Neural cell (in vitro differentiated cells): ENCODE data around the gene CREB3L1. TPM values are rescaled to one million over a fixed set of nuclear protein-coding genes. Genes with fewer than 3 reads are reported as not detected.

Experiments used
- H2AFZ ChIP-seq: fragments of 200-600, 300-800 bp; sonication (generic), shearing (Covaris generic); 2 replicates; pipeline ENCODE4 v1.6.0; 2014; ENCODE audit warnings: low read depth, mild to moderate bottlenecking, antibody characterized with exemption, low read length, moderate library complexity
- H3F3A ChIP-seq: fragments of 200-600 bp; shearing (Covaris generic); 2 replicates; pipeline ENCODE4 v1.6.1; 2016; ENCODE audit warnings: mild to moderate bottlenecking, moderate library complexity, mixed read lengths, antibody characterized with exemption, low read length; ENCODE audit not compliant: insufficient read depth, poor library complexity, severe bottlenecking
- H3K27ac ChIP-seq: fragments of 200-600, 300-800 bp; sonication (generic), shearing (Covaris generic); 2 replicates; pipeline ENCODE4 v1.5.1; 2014; ENCODE audit warnings: mild to moderate bottlenecking, low read length, moderate library complexity
- H3K27me3 ChIP-seq: fragments of 300-800, 200-600 bp; sonication (generic), shearing (Covaris generic); 2 replicates; pipeline ENCODE4 v1.6.0; 2014; ENCODE audit warnings: mild to moderate bottlenecking, low read depth, low read length, moderate library complexity; ENCODE audit not compliant: insufficient read depth
- H3K36me3 ChIP-seq: fragments of 300-800, 200-600 bp; sonication (generic), shearing (Covaris generic); 2 replicates; pipeline ENCODE4 v1.5.1; 2014; ENCODE audit warnings: mild to moderate bottlenecking, antibody characterized with exemption, low read length, moderate library complexity; ENCODE audit not compliant: insufficient read depth
- H3K4me2 ChIP-seq: fragments of 300-800, 200-600 bp; sonication (generic), shearing (Covaris generic); 2 replicates; pipeline ENCODE4 v1.6.0; 2014; ENCODE audit warnings: mild to moderate bottlenecking, low read length
- H3K4me3 ChIP-seq: fragments of 300-800, 200-600 bp; sonication (generic), shearing (Covaris generic); 2 replicates; pipeline ENCODE4 v1.5.1; 2014; ENCODE audit warnings: mild to moderate bottlenecking, low read length, moderate library complexity
- H3K79me2 ChIP-seq: fragments of 200-600 bp; shearing (Covaris generic); replicated peaks from 2 replicates; pipeline ENCODE4 v1.6.0; 2014; ENCODE audit warnings: mild to moderate bottlenecking, low read length, moderate library complexity; ENCODE audit not compliant: insufficient read depth
- H3K9ac ChIP-seq: fragments of 300-800, 200-600 bp; sonication (generic), shearing (Covaris generic); 2 replicates; pipeline ENCODE4 v1.6.1; 2016; ENCODE audit warnings: mild to moderate bottlenecking, low read length, mixed read lengths
- H3K9me2 ChIP-seq: fragments of 200-600 bp; shearing (Covaris generic); 2 replicates; pipeline ENCODE4 v1.6.1; 2016; ENCODE audit warnings: mild to moderate bottlenecking, low read length, mixed read lengths; ENCODE audit not compliant: insufficient read depth
- H3K9me3 ChIP-seq: fragments of 200-600, 300-800 bp; sonication (generic), shearing (Covaris generic); 2 replicates; pipeline ENCODE4 v1.6.1; 2016; ENCODE audit warnings: mild to moderate bottlenecking, mixed run types, low read length, moderate library complexity, mixed read lengths
- H4K20me1 ChIP-seq: fragments of 200-600 bp; shearing (Covaris generic); 2 replicates; pipeline ENCODE4 v1.6.1; 2016; ENCODE audit warnings: mild to moderate bottlenecking, mixed run types; ENCODE audit not compliant: insufficient read depth
- CTCF ChIP-seq: fragments of 450-650 bp; IDR thresholded peaks from 2 replicates; pipeline ENCODE4 v1.5.1; 2014; ENCODE audit warnings: antibody characterized with exemption, mild to moderate bottlenecking, moderate library complexity; ENCODE audit not compliant: poor library complexity, severe bottlenecking
- EP300 ChIP-seq: fragments of 450-650 bp; conservative IDR thresholded peaks from 2 replicates; pipeline ENCODE4 v1.6.1; 2014; ENCODE audit warnings: antibody characterized with exemption, mild to moderate bottlenecking, moderate library complexity; ENCODE audit not compliant: poor library complexity, severe bottlenecking
- EZH2 ChIP-seq: fragments of 200-600, 300-800 bp; shearing (Covaris generic), sonication (generic); IDR thresholded peaks from 2 replicates; pipeline ENCODE4 v1.6.1; 2014; ENCODE audit warnings: antibody characterized with exemption, low read length, borderline replicate concordance, mild to moderate bottlenecking; ENCODE audit not compliant: insufficient read depth, poor library complexity, severe bottlenecking
- MXI1 ChIP-seq: fragments of 450-650 bp; conservative IDR thresholded peaks from 2 replicates; pipeline ENCODE4 v1.6.1; 2014; ENCODE audit warnings: antibody characterized with exemption, mild to moderate bottlenecking; ENCODE audit not compliant: poor library complexity, severe bottlenecking
- POLR2AphosphoS5 ChIP-seq: IDR thresholded peaks from 2 replicates; pipeline ENCODE4 v1.6.1; 2012
- RAD21 ChIP-seq: fragments of 450-650 bp; conservative IDR thresholded peaks from 2 replicates; pipeline ENCODE4 v1.6.1; 2014; ENCODE audit warnings: antibody characterized with exemption, mild to moderate bottlenecking, moderate library complexity
- REST ChIP-seq: IDR thresholded peaks from 2 replicates; pipeline ENCODE4 v1.6.1; 2012; ENCODE audit warnings: borderline replicate concordance
- SMC3 ChIP-seq: fragments of 450-650 bp; conservative IDR thresholded peaks from 2 replicates; pipeline ENCODE4 v1.6.1; 2014; ENCODE audit warnings: antibody characterized with exemption, mild to moderate bottlenecking, moderate library complexity; ENCODE audit not compliant: poor library complexity
- TAF1 ChIP-seq: IDR thresholded peaks from 2 replicates; pipeline ENCODE4 v1.6.1; 2012; ENCODE audit warnings: low read depth
- polyA plus RNA-seq: library from polyadenylated mRNA; depleted of rRNA; stranded (reverse); fragments of >200 nt; gene quantifications from 2 replicates; pipeline ENCODE4 v1.2.3, GENCODE V29; 2014

Gene CREB3L1
- polyA plus RNA-seq, 1 donor from 2014 or later, result not detected

- Histone ChIP-seq H4K20me1 (no peaks in the 10 kb centered on the region), H2AFZ (no peak overlapping the region), H3K27ac (no peak overlapping the region), H3K9me2 (no peaks in the 10 kb centered on the region), H3K9ac (no peak overlapping the region), H3K79me2 (no peaks in the 10 kb centered on the region), H3K36me3 (no peaks in the 10 kb centered on the region), H3K4me3 (no peak overlapping the region), H3F3A (no peaks in the 10 kb centered on the region), H3K9me3 (no peaks in the 10 kb centered on the region), H3K27me3 (no peaks in the 10 kb centered on the region), H3K4me2 (no peak overlapping the region)
- TF ChIP-seq EP300 (no peak), EZH2 (no peak), SMC3 (no peak), CTCF (no peak), POLR2AphosphoS5 (no peak), TAF1 (no peak), REST (no peak)
Measured at GRCh38 chr11:46286789-46287188, 9.3 kb downstream of the CREB3L1 start.

- Histone ChIP-seq H3K4me3 (no peak overlapping the region), H3K36me3 (no peaks in the 10 kb centered on the region), H3F3A (no peaks in the 10 kb centered on the region), H3K27ac (no peak overlapping the region), H3K79me2 (no peaks in the 10 kb centered on the region), H3K9me2 (no peaks in the 10 kb centered on the region), H3K9ac (no peak overlapping the region), H3K9me3 (no peaks in the 10 kb centered on the region), H2AFZ (no peak overlapping the region), H3K4me2 (no peak overlapping the region), H4K20me1 (no peaks in the 10 kb centered on the region), H3K27me3 (no peaks in the 10 kb centered on the region)
- TF ChIP-seq CTCF (no peak), SMC3 (no peak), MXI1 (no peak), TAF1 (no peak), EP300 (no peak), RAD21 (no peak), POLR2AphosphoS5 (no peak), EZH2 (no peak), REST (no peak)
Measured at GRCh38 chr11:46288451-46288850, 11.0 kb downstream of the CREB3L1 start.
